Left lobe of liver (tissue), 2 donors: ENCODE data around the gene FPR1. TPM values are rescaled to one million over a fixed set of nuclear protein-coding genes. Genes with fewer than 3 reads are reported as not detected.

Experiments
- ATAC-seq: fragments of 200-7000 bp; cut with Tn5 transposase; one replicate; pipeline ENCODE4 v1.9.1; 2020; ENCODE audit warnings: mild to moderate bottlenecking, moderate library complexity
- DNase-seq: peaks from one replicate; pipeline ENCODE4 v3.0.0-alpha.2; 2020; ENCODE audit warnings: low spot score
- total RNA-seq: library from RNA; stranded (reverse); gene quantifications from one replicate; pipeline ENCODE4 v1.2.1, GENCODE V29; 2021
- donor health status: DM: no; HTN: no; CAD: no; lungs with moderate emphysema.
- donor health status: DM: no; HTN: yes; CAD: no.

The FPR1 gene, protein sequence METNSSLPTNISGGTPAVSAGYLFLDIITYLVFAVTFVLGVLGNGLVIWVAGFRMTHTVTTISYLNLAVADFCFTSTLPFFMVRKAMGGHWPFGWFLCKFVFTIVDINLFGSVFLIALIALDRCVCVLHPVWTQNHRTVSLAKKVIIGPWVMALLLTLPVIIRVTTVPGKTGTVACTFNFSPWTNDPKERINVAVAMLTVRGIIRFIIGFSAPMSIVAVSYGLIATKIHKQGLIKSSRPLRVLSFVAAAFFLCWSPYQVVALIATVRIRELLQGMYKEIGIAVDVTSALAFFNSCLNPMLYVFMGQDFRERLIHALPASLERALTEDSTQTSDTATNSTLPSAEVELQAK
- total RNA-seq = 1.4 TPM

DNA sequence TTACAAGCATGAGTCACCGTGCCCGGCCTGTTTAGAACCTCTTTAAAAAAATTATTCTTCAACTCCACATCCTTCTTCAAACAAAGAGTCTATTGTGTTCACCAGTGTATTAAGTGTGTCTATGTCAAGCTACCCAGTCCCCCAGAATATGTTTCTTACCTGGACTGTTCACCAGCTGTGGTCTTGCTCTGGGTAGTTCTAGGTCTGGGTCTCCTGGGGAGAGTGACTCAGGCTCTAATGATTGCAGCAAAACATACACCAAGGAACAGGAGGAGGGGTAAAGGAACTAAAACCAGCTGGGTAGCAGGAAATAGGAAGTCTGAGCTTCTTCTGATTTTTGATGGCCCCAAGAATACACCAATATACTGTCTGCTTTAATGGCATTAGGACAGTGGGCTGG is at the start of gene FPR1:
FPR1 (minus strand) TSS at position 224 of the 400 bp plus-strand sequence. CDS start 4,884 bp downstream, outside the sequence.
- ATAC-seq (peak; percentile 48), DNase-seq (no peak)

DNA sequence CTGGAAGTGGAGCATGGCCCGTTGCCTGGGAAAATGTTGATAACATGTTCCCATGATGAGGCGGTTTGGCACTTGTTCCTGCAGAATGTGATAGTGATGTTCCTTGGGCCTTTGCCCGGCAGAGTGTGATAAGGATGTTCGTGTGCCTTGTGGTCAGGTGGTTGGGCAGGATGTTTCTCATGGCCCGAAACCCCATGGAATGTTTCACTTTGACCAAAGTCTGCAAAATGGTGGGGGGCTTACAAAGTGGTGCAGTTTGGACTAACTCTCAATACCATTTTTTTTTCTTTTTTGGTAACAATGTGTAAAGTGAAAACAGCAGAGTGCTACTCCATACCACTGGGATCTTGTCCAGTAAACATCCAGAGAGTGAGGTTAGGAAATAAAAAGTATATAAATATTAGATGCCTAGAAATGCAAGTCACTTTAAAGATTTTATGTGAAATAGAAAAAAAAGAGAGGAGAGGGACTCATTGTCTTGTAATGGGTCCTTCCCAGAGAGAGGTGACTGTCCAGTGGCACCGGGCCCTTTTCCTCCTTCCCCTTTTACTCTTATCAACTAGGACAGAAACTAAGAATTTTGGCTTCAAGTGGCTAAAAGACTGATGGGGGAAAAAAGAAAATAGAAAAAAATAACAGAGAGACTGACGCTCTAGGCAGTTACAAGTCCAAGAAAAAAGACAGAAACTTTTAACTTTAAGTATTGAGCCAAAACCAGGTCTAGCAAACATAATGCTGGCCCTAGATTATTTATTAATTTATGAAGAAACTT is 49.0 kb upstream of the FPR1 start:
- peak; percentile 57 for DNase-seq
- peak; percentile 51 for ATAC-seq

DNA sequence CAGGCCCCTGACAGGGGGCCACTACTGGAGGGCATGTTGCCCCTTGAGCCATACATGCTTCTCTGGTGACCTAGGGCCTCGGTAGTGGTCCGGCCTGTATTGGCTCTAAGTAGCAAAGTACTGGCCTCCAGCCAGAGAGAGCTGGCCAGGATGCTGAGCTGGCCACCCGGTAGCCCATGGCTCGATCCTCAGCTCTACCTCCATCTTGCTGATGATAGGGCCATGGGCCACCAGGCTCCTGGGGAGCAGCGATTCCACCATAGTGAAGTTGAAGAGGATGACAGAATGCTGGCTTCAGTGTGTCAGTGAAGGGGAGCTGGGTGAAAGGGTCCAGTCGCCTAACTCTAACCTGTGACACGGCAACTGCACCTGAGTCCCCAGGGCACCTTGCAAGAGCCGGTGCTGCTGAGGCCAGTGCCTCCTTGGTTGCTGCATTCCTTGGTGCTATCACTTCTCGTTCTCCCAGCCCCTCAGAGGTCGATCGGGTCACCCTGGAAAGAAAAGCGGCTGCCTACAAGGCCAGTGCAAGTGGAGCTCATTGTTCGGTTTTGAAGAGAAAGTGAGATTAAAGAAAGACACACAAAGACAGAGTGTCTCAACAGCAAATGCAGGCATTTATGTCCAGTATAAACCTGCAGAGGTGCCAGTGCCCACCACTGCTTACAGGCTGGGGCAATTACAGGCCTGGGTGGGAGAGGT is 48.2 kb upstream of the FPR1 start:
- ATAC-seq = peak; percentile 33
- DNase-seq = no peak

DNA sequence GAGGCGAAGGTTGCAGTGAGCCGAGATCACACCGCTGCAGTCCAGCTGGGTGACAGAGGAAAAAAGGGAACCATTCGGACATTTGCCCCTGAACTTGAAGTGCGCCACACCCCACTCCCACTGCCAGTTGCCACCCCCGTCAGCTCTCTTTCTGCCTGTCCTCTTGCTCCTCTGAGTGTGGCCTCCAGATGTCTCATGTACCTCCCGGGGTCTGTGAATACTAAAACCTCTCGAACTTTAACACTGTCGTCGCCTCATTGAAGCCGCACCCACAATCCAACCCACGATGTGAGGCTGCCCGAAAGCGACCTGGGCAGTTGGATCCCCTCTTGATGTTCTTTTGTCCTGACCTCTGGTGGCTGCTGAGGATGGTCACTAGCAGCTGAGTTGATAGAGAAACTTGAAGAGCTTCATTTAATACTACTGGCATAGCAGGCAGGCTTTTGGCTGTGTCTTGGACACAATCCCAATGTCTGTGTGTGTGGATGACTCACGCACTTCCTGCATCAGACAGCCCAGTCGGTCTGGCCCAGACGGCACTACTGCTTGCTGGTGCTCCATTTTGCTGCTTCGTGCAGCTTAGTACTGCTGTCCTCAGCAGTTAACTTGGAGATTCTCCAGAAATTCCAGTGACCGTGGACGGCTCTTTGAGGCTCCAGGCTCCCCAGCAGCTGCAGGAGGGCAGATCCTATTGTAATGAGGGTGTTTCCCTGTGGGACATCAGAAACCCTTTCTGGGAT is 47.5 kb upstream of the FPR1 start:
- DNase-seq (peak; percentile 62), ATAC-seq (peak; percentile 84)

DNA sequence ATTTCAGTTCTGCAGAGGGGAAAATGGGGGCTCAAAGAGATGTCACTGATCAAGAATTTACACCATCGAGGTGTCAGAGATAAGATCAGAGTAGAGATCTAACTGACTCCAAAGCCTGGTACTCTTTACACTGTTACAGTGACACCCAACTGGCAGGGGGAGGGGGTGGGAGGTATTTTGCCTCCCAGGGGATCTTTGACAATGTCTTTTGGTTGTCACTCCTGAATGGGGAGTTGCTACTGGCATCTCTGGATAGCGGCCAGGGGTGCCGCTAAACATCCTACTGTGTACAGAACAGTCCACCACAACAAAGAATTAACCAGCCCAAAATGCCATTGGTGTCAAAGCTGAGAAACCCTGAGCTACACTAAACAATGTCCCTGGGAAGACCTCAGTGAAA is 46.4 kb upstream of the FPR1 start:
- ATAC-seq = no peak
- DNase-seq = no peak

DNA sequence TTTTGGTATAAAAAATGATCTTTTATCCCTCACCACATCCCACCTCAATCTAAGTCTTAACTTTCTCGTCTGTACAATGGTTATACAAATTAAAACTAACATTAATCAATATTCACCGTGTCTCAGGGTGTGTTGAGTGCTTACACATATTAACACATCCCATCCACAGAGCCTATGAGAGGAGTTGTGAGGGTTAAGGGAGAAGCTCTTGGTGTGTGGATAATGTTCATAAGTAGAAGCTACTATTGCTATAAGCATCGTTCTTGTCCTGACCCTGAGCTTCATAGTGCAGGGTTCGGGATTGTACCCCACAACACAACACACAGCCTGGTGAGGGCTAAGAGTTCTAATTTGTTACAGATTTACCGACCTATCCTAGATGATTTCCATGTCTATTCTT is 45.8 kb upstream of the FPR1 start:
- DNase-seq = no peak
- ATAC-seq = no peak

DNA sequence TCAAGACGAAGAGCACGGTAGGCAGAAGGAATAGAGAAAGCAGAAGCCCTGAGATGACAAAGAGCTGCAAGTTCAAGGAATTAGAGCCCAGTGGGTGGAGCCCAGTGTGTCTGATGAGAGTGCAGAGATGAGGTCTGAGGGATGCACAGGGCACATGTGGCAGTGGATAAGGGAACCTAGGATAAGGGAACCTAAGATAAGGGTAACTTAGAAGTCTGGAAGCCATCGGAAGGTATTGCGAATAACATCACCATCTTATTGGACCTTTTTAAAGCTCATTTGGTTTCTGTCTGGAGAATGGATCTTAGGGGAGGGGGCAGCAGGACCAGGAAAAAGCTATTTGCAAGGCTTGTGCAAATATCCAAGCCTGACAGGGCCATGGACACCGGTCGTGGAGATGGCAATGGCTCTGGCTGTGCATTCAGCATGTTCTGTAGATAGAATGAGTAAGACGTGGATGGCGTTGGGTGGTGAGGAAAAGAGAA is 44.6 kb upstream of the FPR1 start:
- ATAC-seq (peak; percentile 13), DNase-seq (no peak)

DNA sequence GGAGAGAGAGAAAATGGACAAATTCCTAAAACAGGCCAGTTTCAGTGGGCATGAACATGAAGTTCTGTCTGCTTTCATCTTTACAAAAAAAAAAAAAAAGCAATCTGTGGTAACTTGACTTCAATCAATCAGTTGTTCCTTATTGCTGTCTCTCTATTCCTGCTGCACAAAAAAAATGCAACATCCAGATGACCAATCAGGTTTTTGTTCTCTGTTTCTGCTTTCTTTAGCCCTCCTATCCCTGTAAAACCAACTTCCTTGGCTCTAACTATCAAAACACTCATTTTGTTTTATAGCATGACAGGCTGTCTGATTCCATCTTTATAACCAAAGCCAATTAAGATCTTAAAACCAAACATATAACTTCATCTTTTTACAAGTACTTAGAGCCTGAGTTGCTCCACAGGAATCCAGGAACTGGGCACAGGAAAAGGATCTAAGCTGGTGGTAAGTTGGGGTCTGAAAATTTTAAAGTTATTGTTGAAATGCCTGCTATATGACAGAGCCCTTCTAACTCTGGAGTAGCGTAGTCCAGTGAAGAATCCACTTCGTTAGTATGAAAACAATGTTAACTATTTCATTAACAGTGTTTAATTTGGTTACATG is 43.3 kb upstream of the FPR1 start, which contains the start of gene FPR3:
FPR3 (plus strand) TSS at position 273 of the 606 bp plus-strand sequence. CDS start 28,592 bp downstream, outside the sequence.
- DNase-seq (no peak), ATAC-seq (no peak)

DNA sequence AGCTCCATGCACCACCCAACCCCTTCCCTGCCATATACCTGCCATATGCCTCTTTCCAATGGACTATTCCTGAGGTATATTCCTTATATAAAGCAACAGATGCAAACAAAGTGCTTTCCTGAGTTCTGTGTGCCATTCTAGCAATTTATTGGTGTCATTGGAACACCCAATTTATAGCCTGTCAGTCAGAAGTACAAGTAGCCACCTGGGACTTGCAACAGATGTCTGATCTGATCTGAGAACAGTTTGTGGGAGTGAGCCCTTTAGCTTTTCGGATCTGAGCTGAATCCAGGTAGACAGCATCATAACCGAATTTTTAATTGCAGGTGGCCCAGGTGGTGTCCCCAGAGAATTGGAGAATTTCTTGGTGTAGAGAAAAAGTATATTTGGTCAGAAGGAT is 42.3 kb upstream of the FPR1 start:
- ATAC-seq = no peak

DNA sequence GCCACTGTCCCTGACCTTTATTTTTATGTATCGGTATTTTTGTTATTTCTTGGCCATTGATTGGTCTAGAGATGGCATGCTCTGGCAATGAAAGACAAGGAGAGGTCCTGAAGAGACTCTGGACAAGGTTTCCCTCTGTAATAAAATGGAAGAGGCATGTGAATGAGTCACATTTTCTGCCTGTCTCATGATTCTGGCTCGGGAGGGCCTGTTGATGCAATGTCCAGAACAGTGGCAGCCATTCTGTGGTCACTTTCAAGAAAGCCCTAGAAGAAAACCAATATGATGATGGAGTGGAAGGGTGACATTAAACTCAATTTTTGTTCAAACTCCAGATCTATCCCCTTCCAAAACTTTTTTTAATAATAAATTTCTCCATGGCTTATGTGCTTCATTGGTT is 41.3 kb upstream of the FPR1 start:
- DNase-seq (no peak), ATAC-seq (no peak)

More for the DNA sequence above, 42.3 kb upstream of the FPR1 start:
- DNase-seq = no peak

DNA sequence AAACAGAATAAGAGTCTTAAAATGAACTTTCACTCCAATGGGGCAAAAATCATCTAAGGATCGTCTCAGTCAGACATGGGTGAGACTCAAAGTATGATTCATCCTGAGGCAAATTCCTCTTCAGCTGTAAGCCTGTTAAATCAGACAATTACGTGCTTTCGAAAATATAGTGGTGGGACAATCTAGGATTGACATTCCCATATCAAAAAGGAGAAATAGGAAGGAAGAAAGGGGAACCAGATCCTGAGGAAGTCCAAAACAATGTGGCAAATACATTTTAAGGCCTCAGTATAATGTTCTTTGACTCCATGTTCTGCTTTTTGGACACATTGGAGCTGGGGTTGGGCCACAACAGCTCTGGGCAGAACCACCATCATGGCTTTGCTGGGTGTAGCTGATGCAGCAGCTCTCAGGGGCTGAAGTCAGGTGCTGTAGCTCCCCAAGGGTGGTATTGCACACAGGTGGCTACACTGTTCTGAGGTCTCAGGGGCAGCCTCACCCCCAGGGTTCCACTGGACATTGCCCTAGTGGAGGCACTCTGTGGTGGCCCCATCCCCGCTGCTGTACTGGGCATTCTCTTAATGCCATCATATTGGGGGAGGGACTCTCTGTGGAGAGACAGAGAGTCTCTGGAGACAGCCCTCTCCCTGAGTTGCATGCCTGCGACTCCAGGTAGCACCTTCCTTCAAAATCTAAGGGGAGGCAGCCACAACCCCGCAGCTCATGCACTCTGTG is 37.5 kb upstream of the FPR1 start:
- no peak for DNase-seq
- peak; percentile 20 for ATAC-seq

DNA sequence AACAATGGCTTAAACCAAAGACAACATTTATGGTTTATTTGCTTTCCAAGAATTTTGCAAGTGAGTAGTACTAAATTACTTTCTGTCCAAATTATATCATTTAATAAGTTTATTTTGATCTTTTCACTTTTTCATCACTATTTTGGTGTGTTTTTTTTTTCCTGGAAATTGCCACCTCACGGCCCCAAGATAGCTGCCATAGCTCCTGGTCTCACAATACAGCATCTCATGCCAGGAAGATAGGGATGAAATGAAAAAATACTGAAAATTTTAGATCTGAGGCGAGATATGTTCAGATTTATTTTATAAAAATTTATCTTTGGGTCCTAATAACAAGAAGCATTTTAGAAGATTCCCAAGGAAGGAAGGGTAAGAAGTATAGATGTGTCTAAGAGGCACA is 36.4 kb upstream of the FPR1 start:
- ATAC-seq = no peak
- DNase-seq = no peak

DNA sequence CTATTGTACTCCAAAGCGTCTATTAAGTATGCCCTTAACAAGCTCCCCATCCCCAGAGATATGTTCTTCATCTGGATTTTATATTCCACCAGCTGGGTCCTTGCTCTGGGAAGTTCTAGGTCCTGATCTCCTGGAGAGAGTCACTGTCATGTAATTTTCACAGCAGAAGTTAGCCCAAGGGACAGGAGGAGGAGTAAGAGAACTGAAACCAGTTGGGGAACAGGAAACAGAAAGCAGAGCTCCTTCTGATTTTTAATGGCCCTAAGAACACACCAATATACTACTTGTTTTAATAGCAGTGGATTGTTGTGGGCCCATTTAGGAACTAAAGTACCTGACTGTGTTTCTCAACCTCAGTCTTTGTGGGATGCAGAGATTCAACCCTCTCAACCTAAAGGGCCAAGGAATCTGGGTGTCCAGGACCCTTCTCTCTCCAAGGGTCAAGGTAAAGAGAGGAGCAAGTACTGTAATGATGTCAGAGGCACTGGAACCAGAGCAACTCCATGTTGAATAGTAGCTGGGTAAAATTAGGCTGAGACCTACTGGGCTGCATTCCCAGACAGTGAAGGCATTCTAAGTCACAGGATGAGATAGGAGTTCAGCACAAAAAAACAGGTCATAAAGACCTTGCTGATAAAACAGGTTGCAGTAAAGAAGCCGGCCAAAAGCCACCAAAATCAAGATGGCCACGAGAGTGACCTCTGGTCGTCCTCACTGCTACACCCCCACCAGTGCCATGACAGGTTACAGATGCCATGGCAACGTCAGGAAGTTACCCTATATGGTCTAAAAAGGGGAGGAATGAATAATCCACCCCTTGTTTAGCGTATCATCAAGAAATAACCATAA is 35.2 kb upstream of the FPR1 start:
- ATAC-seq (peak; percentile 29), DNase-seq (no peak)

DNA sequence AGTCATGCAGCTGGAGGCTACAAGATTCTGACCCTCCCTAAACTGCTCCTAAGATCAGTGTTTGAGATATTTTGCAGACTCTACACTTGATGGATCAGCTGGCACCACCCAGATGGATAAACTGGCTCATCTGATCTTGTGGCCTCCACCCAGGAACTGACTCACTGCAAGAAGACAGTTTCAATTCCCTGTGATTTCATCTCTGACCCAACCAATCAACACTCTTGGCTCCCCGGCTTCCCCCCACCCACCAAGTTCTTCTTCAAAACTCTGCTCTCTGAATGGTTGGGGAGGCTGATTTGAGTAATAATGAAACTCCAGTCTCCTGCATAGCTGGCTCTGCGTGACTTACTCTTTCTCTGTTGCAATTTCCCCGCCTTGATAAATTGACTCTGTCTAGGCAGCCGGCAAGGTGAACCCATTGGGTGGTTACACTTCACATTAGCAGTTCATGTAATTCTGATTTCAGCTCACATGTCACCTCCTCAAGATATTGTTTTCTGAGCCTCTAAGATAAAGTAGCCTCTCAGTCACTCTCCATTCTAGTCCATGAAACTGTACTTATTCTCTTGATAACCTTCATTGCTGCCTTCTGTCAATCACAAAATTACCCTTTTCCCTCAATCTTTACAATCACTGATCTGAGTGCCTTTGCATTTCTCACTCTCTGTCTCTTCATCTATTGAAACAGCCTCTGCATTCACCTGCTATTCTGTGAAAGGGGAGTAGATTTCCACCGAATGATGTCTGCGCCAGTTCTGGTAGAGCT is 33.4 kb upstream of the FPR1 start:
- DNase-seq (no peak), ATAC-seq (peak; percentile 31)

DNA sequence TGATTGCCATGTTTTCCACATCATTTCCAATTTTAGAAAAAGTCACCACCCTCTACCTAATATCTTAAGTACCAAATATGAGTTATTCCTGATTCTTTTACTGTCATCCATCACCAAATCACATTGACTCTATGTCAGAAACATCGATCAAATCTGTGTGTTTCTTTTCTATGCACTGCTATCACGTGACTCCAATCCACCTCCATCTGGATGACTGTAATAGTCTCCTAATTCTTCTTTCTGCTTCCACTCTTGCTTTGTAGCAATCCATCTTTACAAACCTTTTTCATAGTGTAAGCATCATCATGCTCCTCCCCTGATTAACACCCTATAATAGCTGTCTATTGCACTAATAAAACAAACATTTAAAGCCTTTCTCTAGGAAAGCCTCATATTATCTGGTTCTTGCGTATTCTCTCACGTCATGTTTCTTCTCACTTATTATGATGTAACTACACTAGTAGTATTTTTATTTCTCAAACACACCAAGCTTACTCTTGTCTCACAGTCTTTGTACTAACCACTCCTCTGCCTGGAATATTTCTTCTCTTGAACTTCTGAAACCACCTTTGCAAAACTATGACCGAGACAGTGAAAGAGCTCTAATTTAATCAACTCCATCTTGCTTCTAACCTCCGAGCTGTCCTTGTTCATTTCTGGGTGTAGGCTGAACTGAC is 32.6 kb upstream of the FPR1 start:
- DNase-seq (no peak), ATAC-seq (no peak)

DNA sequence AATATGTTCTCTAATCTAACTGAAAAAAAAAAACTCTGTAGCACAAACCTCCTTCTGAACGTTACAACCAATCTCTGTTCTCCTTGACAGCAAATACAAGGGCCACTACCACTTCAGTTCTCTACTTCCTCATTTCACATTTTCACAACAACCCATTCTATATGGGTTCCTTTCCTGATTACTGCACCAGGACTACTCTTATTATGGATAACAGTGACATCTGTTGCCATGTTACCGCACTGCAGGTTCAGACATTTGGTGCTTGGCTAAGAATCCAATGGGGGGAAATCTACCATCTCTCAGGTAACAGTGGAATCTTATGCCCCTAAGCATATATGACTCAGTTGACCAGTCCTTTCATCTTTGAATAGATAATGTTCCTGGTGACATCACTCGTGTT is 31.7 kb upstream of the FPR1 start:
- ATAC-seq (no peak), DNase-seq (no peak)

DNA sequence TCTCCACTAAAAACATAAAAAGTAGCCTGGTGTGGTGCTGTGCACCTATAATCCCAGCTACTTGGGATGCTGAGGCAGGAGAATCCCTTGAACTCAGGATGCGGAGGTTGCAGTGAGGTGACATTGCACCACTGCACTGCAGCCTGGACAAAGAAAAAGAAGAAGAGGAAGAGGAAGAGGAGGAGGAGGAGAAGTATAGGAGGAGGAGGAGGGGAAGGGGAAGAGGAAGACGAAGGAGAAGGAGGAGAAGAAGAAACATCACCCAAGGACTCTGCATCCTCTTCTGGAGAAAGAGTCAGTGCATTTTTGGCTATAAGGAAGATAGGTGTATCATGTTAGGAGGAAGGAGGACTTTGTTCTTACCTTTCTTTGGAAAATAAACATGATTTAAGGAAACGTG is 30.3 kb upstream of the FPR1 start:
- ATAC-seq (no peak), DNase-seq (no peak)
